Caco-2 (cell line): ENCODE measurements around the gene COPS6. TPM values are rescaled to one million over a fixed set of nuclear protein-coding genes. Genes with fewer than 3 reads are reported as not detected.
A peak's percentile ranks its signal among the peaks of the same experiment; 100 is the strongest.

Experiments used
- BruUV-seq: library from RNA; stranded (reverse); fragments of 400-500 nt; replicated peaks from 2 replicates; lab custom pipeline; 2021; lab: Mats Ljungman, UMichigan
- CTCF ChIA-PET: fragments of 300-600 bp; sonication (Branson Sonifier 250); formaldehyde crosslinking; loops from one replicate; lab custom pipeline; 2022; ENCODE audit warnings: antibody characterized with exemption; lab: Charles Lee
- POLR2A ChIA-PET: fragments of 300-600 bp; sonication (Branson Sonifier 250); formaldehyde crosslinking; loops from one replicate; lab custom pipeline; 2022; ENCODE audit warnings: antibody characterized with exemption; lab: Charles Lee
- DNase-seq, 2 experiments: peaks; one replicate each; pipeline versions ENCODE4 v3.0.0 to v3.0.0-alpha.2; 2020 to 2022
- H3K27me3 ChIP-seq: replicated peaks from 2 replicates; pipeline ENCODE4 v1.6.0; 2011; ENCODE audit warnings: low read length; ENCODE audit not compliant: control insufficient read depth, insufficient read depth
- H3K36me3 ChIP-seq: 2 replicates; pipeline ENCODE4 v1.5.1; 2011; ENCODE audit warnings: low read length; ENCODE audit not compliant: control insufficient read depth, insufficient read depth
- H3K4me1 ChIP-seq: fragments of 250-450 bp; sonication (Bioruptor Pico); 2 replicates; pipeline ENCODE4 v1.5.1; 2020; ENCODE audit warnings: mild to moderate bottlenecking
- H3K4me3 ChIP-seq: 2 replicates; pipeline ENCODE4 v1.5.1; 2011; ENCODE audit warnings: low read depth, mild to moderate bottlenecking, control low read depth, low read length
- H3K9me3 ChIP-seq: fragments of 250-450 bp; sonication (Bioruptor Pico); 2 replicates; pipeline ENCODE4 v1.5.1; 2020; ENCODE audit warnings: mild to moderate bottlenecking, moderate library complexity
- H3K27ac Mint-ChIP-seq: one replicate; pipeline ENCODE4 v1.8.0; 2022; ENCODE audit warnings: mixed read lengths; ENCODE audit not compliant: unreplicated experiment
- H3K27me3 Mint-ChIP-seq: one replicate; pipeline ENCODE4 v1.8.0; 2022; ENCODE audit warnings: mixed read lengths; ENCODE audit not compliant: insufficient read depth, unreplicated experiment
- H3K36me3 Mint-ChIP-seq: one replicate; pipeline ENCODE4 v1.8.0; 2022; ENCODE audit warnings: mild to moderate bottlenecking, mixed read lengths; ENCODE audit not compliant: insufficient read depth, unreplicated experiment
- H3K4me1 Mint-ChIP-seq: one replicate; pipeline ENCODE4 v1.8.0; 2022; ENCODE audit warnings: low read depth, mixed read lengths; ENCODE audit not compliant: unreplicated experiment
- H3K4me3 Mint-ChIP-seq: one replicate; pipeline ENCODE4 v1.8.0; 2022; ENCODE audit warnings: mild to moderate bottlenecking, moderate library complexity, mixed read lengths; ENCODE audit not compliant: unreplicated experiment
- H3K9me3 Mint-ChIP-seq: one replicate; pipeline ENCODE4 v1.8.0; 2022; ENCODE audit warnings: mixed read lengths; ENCODE audit not compliant: unreplicated experiment
- intact Hi-C: fragments of 100-400 bp; cut with micrococcal nuclease; formaldehyde crosslinking; loops from one replicate; pipeline ENCODE4 v1.10.0; 2022; ENCODE audit not compliant: unreplicated experiment
- total RNA-seq: library from RNA; stranded (reverse); gene quantifications from 2 replicates; pipeline ENCODE4 v1.2.3, GENCODE V29; 2022
- TF ChIP-seq, protein P1 (sequence below), 2 experiments: fragments of 200-600 bp in 1 of 2; IDR thresholded peaks; 1 replicate in 1 of 2; 2 replicates in 1 of 2; pipeline versions ENCODE4 v1.5.1 to v1.8.0; 2011 to 2022; ENCODE audit warnings: antibody characterized with exemption in 1 of 2, control low read depth in 1 of 2, inconsistent platforms in 1 of 2, low read depth in 1 of 2, low read length in 1 of 2, mild to moderate bottlenecking in 1 of 2, moderate library complexity in 1 of 2; ENCODE audit not compliant: insufficient read depth in 1 of 2, severe bottlenecking in 1 of 2, unreplicated experiment in 1 of 2

COPS6 gene
- total RNA-seq, 1 experiment from 2014 or later, result 142 TPM

- no peak overlapping the region for H3K4me3 Mint-ChIP-seq
- no peaks in the 10 kb centered on the region for H3K27me3 Mint-ChIP-seq
- H3K9me3 ChIP-seq, result peaks cover 38% of the 10 kb centered on the region
- no peak for DNase-seq
- H3K36me3 Mint-ChIP-seq, result peaks cover 97% of the 10 kb centered on the region
- H3K9me3 Mint-ChIP-seq, result peaks cover 30% of the 10 kb centered on the region
- CTCF ChIA-PET, result no interaction called here
- no TSS peak for BruUV-seq
- peaks cover 35% of the 10 kb centered on the region for H3K36me3 ChIP-seq
- intact Hi-C loops, result no loop called here
- peaks cover 7% of the 10 kb centered on the region for H3K4me1 Mint-ChIP-seq
- POLR2A ChIA-PET, result no interaction called here
- H3K4me3 ChIP-seq, result no peak overlapping the region
- TF ChIP-seq, protein P1, sequence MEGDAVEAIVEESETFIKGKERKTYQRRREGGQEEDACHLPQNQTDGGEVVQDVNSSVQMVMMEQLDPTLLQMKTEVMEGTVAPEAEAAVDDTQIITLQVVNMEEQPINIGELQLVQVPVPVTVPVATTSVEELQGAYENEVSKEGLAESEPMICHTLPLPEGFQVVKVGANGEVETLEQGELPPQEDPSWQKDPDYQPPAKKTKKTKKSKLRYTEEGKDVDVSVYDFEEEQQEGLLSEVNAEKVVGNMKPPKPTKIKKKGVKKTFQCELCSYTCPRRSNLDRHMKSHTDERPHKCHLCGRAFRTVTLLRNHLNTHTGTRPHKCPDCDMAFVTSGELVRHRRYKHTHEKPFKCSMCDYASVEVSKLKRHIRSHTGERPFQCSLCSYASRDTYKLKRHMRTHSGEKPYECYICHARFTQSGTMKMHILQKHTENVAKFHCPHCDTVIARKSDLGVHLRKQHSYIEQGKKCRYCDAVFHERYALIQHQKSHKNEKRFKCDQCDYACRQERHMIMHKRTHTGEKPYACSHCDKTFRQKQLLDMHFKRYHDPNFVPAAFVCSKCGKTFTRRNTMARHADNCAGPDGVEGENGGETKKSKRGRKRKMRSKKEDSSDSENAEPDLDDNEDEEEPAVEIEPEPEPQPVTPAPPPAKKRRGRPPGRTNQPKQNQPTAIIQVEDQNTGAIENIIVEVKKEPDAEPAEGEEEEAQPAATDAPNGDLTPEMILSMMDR (IDR thresholded peaks at IDR 0.05; ENCODE audit: insufficient read depth in 1 of 2, low read depth in 1 of 2, low read length in 1 of 2, severe bottlenecking in 1 of 2, unreplicated experiment in 1 of 2), result no peak
- H3K4me1 ChIP-seq, result peaks cover 20% of the 10 kb centered on the region
- H3K27ac Mint-ChIP-seq, result no peak overlapping the region
- no peaks in the 10 kb centered on the region for H3K27me3 ChIP-seq
Measured at GRCh38 chr7:100075418-100075817, 13.4 kb upstream of the COPS6 start.

DNA sequence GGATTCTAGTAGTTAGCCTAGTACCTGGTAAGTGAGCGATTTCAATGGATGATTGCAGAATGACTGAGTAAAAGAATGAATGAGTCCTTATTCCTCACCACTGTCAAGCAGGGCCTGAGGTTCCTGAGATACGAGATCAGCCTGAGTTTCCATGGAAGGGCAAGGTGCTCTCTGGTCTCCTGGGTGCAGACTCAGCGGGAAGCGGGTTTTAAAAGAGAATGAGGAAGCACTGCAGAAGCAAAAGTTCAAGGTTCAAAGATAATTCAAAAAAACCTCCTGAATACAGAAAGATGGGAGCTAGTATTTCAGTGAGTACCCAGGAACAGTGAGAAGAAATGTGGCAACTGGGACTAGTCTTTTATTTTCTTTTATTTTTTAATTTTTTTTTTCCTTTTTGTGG, 11.6 kb upstream of the COPS6 start:
- no peak overlapping the region for H3K27ac Mint-ChIP-seq
- peaks cover 7% of the 10 kb centered on the region for H3K4me1 Mint-ChIP-seq

DNA sequence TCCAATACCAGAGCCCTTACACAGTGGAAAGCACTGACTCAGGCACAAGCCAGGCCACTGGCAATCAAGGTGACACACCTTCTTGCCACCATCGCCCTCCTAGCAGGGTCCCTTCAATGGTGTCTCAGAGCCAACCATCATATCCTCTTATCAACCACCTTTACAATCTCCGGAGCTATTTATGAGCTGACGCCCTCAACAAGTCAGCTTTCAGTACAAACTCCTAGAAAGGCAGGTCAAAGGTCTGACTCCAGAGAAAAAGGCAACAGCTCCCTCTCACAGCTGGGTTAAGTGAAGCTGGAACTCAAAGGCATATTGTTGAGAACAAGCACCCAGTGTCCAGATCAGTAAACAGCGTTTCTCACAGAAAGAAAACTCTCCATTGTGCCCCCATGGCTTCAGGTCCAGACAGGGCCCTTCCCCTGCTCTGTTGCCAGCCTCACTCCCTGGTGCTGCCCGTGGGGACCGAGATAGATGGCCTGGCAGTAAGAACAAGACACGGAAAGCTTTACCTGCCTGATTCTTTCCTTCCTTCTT, 9.7 kb upstream of the COPS6 start:
- H3K9me3 ChIP-seq, result peaks cover 11% of the 10 kb centered on the region; the same call in 1 of the 2 replicates
- H3K4me3 Mint-ChIP-seq, result peak overlapping the region; percentile 83
- peaks cover 24% of the 10 kb centered on the region for H3K4me1 ChIP-seq
- H3K9me3 Mint-ChIP-seq, result no peaks in the 10 kb centered on the region
- POLR2A ChIA-PET, result interaction anchor here (1.0 to 1.1 kb wide), 2 partner anchors 12 to 21 kb away, joined by 3 to 4 read pairs; no protein-coding TSS in a partner anchor
- peaks cover 10% of the 10 kb centered on the region for H3K36me3 ChIP-seq
- intact Hi-C loops, result no loop called here
- TF ChIP-seq, protein P1 (IDR thresholded peaks at IDR 0.05; ENCODE audit: insufficient read depth in 1 of 2, low read depth in 1 of 2, low read length in 1 of 2, severe bottlenecking in 1 of 2, unreplicated experiment in 1 of 2), result peak in 1 of 2 experiments; percentile 17
- H3K36me3 Mint-ChIP-seq, result peaks cover 84% of the 10 kb centered on the region
- H3K27me3 Mint-ChIP-seq, result no peaks in the 10 kb centered on the region
- no peak overlapping the region for H3K4me3 ChIP-seq
- BruUV-seq, result no TSS peak
- CTCF ChIA-PET, result interaction anchor here (0.6 to 1.1 kb wide), 5 partner anchors 21 to 85 kb away, joined by 3 read pairs; partner anchors contain the start of gene ZKSCAN1
- H3K27me3 ChIP-seq, result no peaks in the 10 kb centered on the region
- peak; percentile 62 to 68 for DNase-seq
- peaks cover 14% of the 10 kb centered on the region for H3K4me1 Mint-ChIP-seq
- H3K27ac Mint-ChIP-seq, result peak overlapping the region; percentile 0

More for the DNA sequence above, 11.6 kb upstream of the COPS6 start:
- Mint-ChIP-seq H3K9me3 (peaks cover 12% of the 10 kb centered on the region), H3K27me3 (no peaks in the 10 kb centered on the region), H3K36me3 (peaks cover 97% of the 10 kb centered on the region), H3K4me3 (no peak overlapping the region)
- ChIA-PET CTCF (no interaction called here), POLR2A (no interaction called here)
- no peak overlapping the region for H3K4me3 ChIP-seq
- TF ChIP-seq, protein P1 (IDR thresholded peaks at IDR 0.05; ENCODE audit: insufficient read depth in 1 of 2, low read depth in 1 of 2, low read length in 1 of 2, severe bottlenecking in 1 of 2, unreplicated experiment in 1 of 2), result no peak
- peaks cover 22% of the 10 kb centered on the region for H3K36me3 ChIP-seq
- no peaks in the 10 kb centered on the region for H3K27me3 ChIP-seq
- peaks cover 20% of the 10 kb centered on the region for H3K4me1 ChIP-seq
- peaks cover 20% of the 10 kb centered on the region for H3K9me3 ChIP-seq
- no peak for DNase-seq
- intact Hi-C loops, result no loop called here
- BruUV-seq, result no TSS peak
